Suprapubic skin (tissue), 4 donors: Measurements from ENCODE around the gene NOP14.

ENCODE experiments used
- EP300 ChIP-seq: sonication (generic); formaldehyde crosslinking; IDR thresholded peaks from one replicate; pipeline ENCODE4 v1.6.1; 2017; ENCODE audit warnings: antibody characterized with exemption
- POLR2A ChIP-seq, 2 donors: fragments of 450-650 bp; IDR thresholded peaks; one replicate each; pipeline ENCODE4 v1.6.1; 2017; ENCODE audit warnings: antibody characterized with exemption in 2 of 2, mild to moderate bottlenecking in 2 of 2, moderate library complexity in 2 of 2
- POLR2AphosphoS5 ChIP-seq, 3 donors: sonication (generic); formaldehyde crosslinking; IDR thresholded peaks; one replicate each; pipeline ENCODE4 v1.6.1; 2017; ENCODE audit warnings: antibody characterized with exemption in 3 of 3
- TF ChIP-seq, protein P1 (sequence below), 2 donors: fragments of 200-600 bp in 1 of 2; fragments of 450-650 bp in 1 of 2; sonication (generic) in 1 of 2; IDR thresholded peaks; one replicate each; pipeline ENCODE4 v1.5.1; 2016 to 2019; ENCODE audit warnings: antibody characterized with exemption in 2 of 2, mild to moderate bottlenecking in 1 of 2, moderate library complexity in 1 of 2

DNA sequence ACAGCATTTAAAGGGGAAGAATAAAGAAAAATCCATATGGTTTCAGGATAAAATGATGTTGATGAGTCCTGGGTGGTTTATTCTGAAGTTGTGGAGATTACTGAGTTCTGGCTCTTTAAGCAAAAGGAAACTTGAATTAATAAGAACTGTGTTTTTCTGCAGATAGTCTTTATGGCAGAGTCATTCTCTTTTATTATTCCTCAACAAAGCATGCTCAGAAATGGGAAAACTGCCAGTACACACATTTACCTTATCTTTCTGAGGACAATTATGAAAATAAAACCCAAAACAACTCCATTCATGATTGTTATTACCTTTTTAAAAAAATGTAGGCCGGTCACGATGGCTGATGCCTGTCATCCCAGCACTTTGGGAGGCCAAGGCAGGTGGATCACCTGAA lies 61.1 kb downstream of the NOP14 start:
- TF ChIP-seq, protein P1, sequence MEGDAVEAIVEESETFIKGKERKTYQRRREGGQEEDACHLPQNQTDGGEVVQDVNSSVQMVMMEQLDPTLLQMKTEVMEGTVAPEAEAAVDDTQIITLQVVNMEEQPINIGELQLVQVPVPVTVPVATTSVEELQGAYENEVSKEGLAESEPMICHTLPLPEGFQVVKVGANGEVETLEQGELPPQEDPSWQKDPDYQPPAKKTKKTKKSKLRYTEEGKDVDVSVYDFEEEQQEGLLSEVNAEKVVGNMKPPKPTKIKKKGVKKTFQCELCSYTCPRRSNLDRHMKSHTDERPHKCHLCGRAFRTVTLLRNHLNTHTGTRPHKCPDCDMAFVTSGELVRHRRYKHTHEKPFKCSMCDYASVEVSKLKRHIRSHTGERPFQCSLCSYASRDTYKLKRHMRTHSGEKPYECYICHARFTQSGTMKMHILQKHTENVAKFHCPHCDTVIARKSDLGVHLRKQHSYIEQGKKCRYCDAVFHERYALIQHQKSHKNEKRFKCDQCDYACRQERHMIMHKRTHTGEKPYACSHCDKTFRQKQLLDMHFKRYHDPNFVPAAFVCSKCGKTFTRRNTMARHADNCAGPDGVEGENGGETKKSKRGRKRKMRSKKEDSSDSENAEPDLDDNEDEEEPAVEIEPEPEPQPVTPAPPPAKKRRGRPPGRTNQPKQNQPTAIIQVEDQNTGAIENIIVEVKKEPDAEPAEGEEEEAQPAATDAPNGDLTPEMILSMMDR (IDR thresholded peaks at IDR 0.05): no peak
- TF ChIP-seq POLR2A (IDR thresholded peaks at IDR 0.05) (no peak), POLR2AphosphoS5 (IDR thresholded peaks at IDR 0.05) (no peak), EP300 (no peak)
